Measurements from ENCODE around the gene CAMTA1.

The CAMTA1 gene

GRCh38 chr1:7491109-7491817 is 706.0 kb downstream of the CAMTA1 start:
- DNase-seq (ENCODE audit: low read depth in 2 of 2): no peak

- DNase-seq (ENCODE audit: low read depth in 2 of 2): no peak
Measured at GRCh38 chr1:7491818-7492173, 706.5 kb downstream of the CAMTA1 start.

- no peak for DNase-seq (ENCODE audit: low read depth in 2 of 2)
Measured at GRCh38 chr1:7493711-7494454, 708.6 kb downstream of the CAMTA1 start.

GRCh38 chr1:7495962-7496361 is 710.7 kb downstream of the CAMTA1 start:
- DNase-seq (ENCODE audit: low read depth in 2 of 2): no peak

DNA sequence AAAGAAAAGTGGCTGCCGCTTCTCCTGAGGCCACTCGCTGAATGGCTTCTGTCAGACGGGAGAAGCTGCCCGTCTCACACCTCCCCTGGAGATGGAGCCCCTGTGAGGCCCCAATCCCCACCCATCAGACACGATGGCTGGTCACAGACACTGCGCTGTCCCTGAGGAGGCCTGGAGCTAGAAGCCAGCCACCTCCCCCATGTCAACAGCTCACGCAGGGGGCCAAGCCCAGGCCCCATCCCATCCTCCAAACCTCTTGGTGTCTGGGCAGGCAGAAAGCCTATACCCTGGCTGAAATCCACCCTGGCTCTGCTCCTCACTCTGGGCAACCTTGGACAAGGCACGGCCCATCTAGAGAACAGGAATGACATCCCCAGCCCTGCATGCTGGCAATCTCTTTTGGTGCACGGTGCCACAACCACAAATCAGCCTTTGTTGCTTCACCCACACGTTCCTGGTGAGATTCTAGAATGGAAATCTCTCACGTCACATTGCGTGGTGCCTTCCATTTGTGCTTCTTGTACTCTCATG is 711.9 kb downstream of the CAMTA1 start:
- no peak for DNase-seq (ENCODE audit: low read depth in 2 of 2)

DNA sequence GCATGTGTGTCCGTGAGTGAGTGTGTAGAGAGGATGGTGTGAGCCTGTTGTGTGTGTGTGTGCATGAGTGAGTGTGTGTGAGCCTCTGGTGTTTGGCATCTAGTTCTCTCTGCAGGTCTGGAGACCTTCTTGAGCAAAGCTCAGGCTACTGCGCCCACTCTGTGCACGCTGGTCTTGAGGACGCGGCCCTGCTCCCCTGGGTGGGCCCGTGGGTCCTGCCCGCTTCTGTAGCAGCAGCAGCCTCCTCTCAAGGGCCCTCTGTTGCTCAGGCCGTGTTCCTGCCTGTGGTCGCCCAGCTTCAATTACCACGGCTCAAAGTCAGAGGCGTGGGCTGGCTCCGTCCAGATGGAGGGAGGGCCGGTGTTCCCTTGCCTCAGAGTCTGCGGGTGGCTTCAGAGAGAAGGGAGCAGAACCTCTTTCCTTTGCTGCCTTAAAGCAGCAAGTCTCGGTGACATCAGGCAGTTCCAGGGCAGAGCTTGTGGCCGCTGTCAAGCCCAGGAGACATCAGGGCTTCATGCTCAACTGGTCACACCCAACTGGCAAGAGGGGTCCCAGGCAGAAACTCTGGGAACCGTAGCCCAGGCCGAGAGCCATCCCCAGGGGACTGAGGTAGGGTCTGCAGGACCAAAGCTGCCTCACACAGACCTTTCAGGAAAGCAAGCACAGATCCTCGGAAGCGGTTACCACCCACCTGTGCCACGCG is 715.3 kb downstream of the CAMTA1 start:
- no peak for DNase-seq (ENCODE audit: low read depth in 2 of 2)

DNA sequence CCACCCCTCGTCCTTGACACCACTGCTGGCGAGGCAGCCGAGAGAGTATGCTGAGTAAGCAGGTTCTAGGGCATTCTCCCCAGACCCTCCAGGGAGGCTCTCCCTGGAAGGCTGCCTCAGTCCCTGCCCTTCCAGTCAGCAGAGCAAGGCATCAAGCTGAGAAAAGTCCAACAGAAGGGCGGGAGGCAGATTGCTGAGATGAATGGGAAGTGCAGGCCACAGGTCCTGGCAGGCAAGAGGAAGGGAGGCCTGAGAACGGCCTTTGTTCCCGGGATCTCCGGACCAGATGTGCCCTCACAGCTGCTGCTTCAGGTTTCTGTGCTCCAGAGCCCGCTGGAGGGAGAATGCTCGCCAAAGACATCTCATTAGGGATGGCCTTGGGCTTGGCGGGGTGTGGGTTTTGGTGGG is 715.8 kb downstream of the CAMTA1 start:
- DNase-seq (ENCODE audit: low read depth in 2 of 2): no peak

DNA sequence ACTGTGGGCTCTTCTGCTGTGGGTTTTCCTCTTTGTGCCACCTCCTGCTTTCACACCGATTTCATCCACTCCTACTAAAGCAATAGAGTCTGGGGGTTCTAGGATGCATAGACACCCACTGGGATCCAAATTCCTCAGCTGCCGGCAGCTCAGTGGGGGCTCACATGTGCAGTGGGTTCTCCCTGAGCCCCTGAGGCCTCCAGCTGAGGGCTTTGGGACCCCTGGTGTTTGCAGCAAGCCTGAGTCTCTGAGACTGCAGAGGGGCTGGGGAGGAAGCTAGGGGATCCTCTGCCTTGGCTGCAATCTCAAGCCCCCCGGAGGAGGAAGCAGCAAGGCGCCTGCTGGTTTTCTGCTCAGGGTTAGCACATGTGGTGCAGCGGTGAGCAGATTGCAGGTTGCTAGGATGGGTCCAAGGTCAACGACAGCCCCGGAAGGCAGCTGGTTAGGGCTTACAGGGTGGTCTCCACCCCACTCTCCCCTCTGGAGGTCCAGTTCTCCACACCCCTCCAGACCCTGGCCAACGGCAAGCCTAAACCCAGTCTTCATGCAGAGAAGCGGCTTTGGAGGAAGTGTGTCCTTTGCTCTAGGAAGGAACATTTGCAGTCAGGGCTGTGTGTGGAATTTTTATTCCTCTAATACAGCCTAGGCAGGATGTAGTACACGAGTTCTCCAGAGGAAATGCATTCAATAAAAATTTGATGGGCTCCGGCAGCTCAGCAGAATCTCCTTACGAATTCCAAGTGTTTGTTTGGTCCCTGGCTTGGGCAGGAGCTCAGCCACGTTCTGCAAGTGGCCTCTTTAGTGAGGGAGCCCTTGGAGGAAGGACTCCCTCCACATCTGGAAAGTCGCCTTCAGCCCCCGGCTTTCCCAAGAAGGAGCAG is 716.7 kb downstream of the CAMTA1 start:
- no peak for DNase-seq (ENCODE audit: low read depth in 2 of 2)

DNA sequence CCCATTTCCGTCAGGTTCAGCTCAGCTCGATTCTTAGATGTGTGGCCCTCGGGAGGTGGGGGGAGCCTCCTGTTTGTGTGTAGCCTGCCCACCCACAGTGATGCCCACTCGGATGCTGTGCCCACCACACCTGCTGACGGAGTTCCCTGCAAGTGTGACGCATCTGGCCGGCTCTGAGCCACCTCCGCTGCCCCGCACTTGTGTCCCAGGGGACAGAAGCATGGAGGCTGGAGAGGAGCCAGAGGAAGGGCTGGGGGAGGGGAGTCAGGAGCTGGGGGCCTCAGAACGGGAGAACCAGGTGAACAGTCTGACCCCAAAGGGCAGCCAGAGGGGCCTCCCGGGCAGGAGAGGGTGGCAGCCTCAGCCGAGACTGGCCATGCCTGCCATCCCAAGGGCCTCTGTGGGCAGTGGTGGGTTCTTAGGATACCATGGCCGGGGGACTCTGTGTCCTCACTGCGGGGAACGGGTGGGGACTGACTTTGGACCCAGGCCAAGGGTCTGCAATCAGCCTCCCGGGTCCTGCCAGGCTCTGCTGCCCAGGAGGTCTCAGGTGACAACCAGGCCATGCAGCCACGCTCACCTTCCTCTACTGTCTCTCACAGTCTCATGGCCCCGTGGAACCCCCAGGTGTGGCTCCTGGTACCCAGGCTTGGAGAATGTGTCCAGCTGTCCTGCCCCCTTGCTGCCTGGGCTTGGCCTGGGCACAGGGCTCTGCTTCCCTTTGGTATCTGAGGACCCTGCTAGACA is 718.6 kb downstream of the CAMTA1 start:
- no peak for DNase-seq (ENCODE audit: low read depth in 2 of 2)

- DNase-seq (ENCODE audit: low read depth in 2 of 2): no peak
Measured at GRCh38 chr1:7504438-7504720, 719.1 kb downstream of the CAMTA1 start.

DNA sequence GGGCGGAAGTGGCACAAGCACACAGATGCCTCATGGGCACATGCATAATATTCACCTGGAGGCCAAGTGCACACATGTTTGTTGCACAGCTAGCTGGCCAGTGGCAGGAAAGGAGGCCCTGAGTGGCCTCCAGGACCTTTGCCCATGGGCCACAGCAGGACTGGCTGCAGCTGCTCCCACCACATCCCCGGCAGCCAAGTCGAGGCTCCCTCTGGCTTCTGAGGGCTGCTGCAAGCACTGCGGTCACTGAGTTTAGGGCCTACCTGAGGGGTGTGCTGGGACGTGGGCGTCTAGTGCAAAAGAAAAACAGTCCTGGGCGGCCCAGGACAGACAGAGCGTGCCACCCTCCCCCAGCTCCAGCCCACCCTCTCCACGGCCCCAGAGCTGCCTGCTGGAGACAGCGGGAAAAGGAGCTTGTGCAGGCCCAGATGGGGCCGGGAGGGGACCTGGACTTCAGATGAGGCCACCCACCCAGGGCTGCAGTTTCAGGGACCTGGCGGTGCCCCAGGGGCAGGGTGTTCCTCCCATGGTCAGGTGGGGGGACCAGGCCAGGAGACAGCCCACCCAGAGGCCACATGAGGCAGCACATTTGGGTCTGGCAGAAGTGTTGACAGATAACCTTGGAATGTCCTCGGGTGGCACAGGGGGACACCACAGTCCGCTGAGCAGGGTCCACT is 720.0 kb downstream of the CAMTA1 start:
- no peak for DNase-seq (ENCODE audit: low read depth in 2 of 2)

DNA sequence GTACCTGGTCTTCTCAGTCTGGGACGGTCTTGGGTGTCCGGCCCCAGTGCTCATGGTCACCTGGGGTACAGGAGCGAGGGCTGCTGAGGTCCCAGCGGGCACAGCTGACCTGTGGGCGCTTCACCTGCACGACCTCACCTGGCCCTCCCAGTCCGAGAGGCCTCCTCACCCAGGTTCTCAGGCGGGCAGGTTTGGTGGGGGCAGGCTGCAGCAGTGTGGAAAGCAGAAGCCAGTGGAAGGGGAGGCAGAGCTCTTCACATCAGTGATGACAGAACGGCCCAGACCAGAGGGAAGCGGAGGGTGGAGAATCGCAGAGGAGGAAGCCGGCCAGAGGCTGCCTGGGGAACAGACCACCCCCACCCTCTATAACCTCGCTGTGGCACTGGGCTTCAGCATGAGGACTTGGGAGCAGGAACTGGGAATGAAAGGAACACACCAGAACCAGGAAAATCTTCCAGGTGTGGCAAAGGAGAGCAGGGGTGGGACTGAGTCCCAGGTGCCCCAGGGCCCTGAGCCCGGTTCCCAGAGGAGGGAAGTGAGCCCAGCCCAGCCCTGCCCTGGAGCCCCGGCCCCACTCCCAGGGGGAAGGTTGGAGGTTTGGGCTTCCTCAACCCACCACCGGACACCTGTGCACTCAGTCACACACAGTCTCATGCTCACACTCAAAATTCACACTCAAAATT is 720.7 kb downstream of the CAMTA1 start:
- no peak for DNase-seq (ENCODE audit: low read depth in 2 of 2)

DNA sequence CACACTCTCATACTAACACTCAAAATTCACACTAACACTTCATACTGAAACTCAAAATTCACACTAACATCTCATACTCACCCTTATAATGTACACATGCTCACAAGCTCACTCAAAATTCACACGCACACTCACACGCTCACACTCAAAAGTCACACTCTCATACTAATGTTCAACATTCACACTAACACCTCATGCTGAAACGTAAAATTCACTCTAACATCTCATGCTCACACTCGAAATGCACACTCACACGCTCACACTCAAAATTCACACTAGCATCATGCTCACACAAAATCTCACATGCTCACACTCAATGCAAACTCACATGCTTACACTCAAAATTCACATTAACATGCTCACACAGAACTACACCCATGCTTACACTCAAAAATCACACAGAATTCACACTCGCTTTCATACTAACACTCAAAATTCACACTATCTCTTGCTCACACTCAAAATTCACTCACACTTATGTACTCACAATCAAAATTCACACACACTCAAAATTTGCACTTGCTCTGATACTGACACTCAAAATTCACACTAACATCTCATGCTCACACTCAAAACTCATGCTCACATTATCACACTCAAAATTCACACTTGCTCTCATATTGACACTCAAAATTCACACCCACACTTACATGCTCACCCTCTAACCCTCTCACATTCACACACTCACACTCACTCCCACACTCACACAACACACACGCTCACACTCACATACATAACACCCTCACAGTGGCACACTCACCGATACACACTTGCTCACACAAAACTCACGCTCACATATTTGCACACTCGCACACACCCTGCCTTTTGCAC is 721.4 kb downstream of the CAMTA1 start:
- no peak for DNase-seq (ENCODE audit: low read depth in 2 of 2)

DNA sequence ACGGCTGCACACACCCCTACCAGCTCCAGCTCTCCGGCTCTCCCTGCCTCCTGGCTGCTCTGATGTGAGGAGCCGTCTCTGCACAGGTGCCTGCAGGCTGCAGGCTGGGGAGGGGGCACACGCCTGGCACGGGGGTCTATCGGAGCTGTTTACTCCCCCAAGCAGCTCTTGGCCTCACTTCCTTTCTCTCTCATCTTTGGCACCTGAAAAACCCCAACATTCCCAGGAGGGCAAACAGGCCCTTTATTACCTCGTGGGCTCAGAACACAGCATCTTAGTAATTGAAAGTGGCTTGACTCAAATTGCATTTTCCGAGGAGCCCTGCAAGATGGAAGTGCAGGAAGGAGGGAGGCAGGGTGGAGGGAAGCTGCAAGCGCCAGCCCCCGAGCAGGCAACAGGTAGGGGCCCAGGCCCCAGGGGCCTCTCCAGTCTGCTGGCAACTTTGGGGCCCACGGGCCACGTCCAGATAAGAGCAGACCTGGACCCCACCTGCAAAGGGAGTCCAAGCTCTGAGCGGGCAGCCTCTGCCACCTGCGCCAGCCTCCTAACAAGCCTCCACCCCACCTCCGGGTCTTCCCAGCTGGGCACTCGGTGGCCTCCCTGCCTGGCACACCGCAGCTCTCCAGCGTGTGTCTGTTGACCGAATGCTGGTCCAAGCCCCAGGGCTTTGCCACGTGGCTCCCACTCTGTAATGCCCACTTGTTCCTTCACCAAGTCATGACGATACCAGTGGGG is 722.2 kb downstream of the CAMTA1 start:
- DNase-seq (ENCODE audit: low read depth in 2 of 2): no peak

GRCh38 chr1:7508052-7508933 is 723.0 kb downstream of the CAMTA1 start:
- no peak for DNase-seq (ENCODE audit: low read depth in 2 of 2)

DNA sequence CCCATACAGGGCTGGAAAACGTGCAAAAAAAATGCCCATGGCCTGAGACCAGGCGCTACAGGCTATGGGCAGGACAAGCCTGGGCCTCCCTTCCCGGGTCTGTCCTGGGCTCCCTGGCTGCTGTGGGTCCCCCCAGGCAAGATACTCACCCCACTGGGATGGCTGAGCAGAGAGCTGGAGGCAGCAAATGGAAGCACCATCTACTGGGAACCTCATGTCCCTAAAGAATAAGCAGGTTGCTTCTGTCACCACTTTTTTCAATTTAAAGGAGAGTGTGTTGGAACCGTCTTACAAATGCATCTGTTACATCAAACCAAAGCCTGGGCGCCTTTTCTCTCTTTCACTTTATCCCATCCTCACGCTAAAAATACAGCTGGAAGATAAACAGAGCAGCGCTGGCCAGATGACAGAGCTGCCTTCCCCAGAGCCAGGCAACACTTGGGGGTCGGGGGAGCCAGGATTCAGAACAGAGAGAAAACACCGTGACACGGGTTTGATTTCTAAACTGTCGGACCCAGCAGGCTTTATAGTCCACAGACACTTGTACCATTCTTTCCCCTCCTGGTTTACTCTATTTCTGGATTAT is 723.8 kb downstream of the CAMTA1 start:
- no peak for DNase-seq (ENCODE audit: low read depth in 2 of 2)

- no peak for DNase-seq (ENCODE audit: low read depth in 2 of 2)
Measured at GRCh38 chr1:7509598-7509997, 724.3 kb downstream of the CAMTA1 start.
